ENCODE data around the gene SETD5. TPM values are rescaled to one million over a fixed set of nuclear protein-coding genes. Genes with fewer than 3 reads are reported as not detected.
A peak's percentile ranks its signal among the peaks of the same experiment; 100 is the strongest.

The SETD5 gene
- total RNA-seq, 1 donor from 2014 or later, result 233 TPM

DNA sequence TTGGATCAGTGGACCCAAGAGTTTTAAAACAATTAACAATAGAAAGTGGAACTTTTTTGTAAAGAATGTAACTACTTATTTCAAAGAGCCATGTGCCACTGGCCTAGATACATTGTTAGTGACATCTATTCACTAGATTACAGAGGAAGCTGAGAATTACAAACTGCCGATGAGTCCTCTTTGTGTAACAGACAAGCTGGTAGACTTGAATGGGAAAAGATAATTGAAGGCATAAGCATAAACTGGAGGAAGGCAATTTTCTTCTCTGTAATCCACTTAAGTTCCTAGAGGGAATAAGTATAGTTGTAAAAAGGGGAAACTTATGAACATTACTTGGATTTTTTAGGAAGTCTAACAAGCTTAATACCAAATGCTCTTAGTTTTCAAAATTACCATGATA lies 19.4 kb upstream of the SETD5 start:
- H3K4me3 Mint-ChIP-seq (ENCODE audit: low read depth), result no peak overlapping the region
- DNase-seq (ENCODE audit: low spot score, unreplicated experiment), result no peak
- TF ChIP-seq, protein P1, sequence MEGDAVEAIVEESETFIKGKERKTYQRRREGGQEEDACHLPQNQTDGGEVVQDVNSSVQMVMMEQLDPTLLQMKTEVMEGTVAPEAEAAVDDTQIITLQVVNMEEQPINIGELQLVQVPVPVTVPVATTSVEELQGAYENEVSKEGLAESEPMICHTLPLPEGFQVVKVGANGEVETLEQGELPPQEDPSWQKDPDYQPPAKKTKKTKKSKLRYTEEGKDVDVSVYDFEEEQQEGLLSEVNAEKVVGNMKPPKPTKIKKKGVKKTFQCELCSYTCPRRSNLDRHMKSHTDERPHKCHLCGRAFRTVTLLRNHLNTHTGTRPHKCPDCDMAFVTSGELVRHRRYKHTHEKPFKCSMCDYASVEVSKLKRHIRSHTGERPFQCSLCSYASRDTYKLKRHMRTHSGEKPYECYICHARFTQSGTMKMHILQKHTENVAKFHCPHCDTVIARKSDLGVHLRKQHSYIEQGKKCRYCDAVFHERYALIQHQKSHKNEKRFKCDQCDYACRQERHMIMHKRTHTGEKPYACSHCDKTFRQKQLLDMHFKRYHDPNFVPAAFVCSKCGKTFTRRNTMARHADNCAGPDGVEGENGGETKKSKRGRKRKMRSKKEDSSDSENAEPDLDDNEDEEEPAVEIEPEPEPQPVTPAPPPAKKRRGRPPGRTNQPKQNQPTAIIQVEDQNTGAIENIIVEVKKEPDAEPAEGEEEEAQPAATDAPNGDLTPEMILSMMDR (IDR thresholded peaks at IDR 0.05; ENCODE audit: unreplicated experiment), result no peak
- no peaks in the 10 kb centered on the region for H3K4me1 Mint-ChIP-seq (ENCODE audit: low read depth)
- peaks cover 41% of the 10 kb centered on the region for H3K36me3 Mint-ChIP-seq (ENCODE audit: insufficient read depth)
- no peak overlapping the region for H3K27ac Mint-ChIP-seq
- H3K9me3 Mint-ChIP-seq (ENCODE audit: low read depth), result no peaks in the 10 kb centered on the region
- H3K27me3 Mint-ChIP-seq, result no peaks in the 10 kb centered on the region

DNA sequence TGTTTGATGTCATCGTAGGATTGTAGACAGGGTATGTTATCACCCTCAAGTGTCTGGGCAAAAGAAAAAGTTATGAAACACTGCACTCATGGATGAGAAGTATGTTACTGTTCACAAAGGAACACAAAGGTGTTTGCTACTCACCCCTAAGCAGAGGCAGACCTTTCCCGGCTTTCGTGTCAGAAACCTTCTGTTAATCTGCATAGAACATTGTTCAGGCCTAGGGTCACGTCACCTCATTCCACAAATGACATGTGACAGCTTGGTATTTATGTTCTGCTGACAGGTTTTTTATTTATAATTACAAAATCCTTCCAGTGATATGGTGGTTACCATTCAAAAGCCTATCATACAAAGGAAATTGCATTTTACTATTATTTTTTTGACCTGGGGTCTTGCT lies 18.1 kb upstream of the SETD5 start:
- TF ChIP-seq, protein P1 (IDR thresholded peaks at IDR 0.05; ENCODE audit: unreplicated experiment), result no peak
- peaks cover 2% of the 10 kb centered on the region for H3K4me1 Mint-ChIP-seq (ENCODE audit: low read depth)
- peak overlapping the region; percentile 84 for H3K27ac Mint-ChIP-seq
- no peak for DNase-seq (ENCODE audit: low spot score, unreplicated experiment)
- H3K9me3 Mint-ChIP-seq (ENCODE audit: low read depth), result no peaks in the 10 kb centered on the region
- H3K27me3 Mint-ChIP-seq, result no peaks in the 10 kb centered on the region
- H3K4me3 Mint-ChIP-seq (ENCODE audit: low read depth), result no peak overlapping the region
- peaks cover 41% of the 10 kb centered on the region for H3K36me3 Mint-ChIP-seq (ENCODE audit: insufficient read depth)

DNA sequence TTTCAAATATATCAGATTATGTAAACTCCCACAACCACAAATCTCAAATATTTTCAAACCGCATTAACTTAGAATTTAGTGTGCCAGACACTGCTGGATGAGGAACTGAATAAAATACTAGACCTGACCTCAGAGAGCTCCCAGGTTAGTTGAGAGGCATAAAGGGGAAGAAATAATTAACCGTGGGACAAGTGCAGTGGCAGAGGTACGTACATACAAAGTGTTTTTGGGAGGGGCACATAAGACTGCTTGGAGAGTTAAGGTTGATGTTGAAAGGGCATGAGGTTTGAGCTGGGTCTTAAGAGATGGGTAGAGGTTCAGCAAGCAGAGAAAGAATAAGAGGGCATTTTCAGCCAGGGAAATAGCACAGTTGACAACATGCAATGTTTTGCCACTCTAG lies 17.4 kb upstream of the SETD5 start:
- no peak for DNase-seq (ENCODE audit: low spot score, unreplicated experiment)
- Mint-ChIP-seq H3K36me3 (ENCODE audit: insufficient read depth) (peaks cover 39% of the 10 kb centered on the region), H3K4me1 (ENCODE audit: low read depth) (peaks cover 5% of the 10 kb centered on the region), H3K9me3 (ENCODE audit: low read depth) (no peaks in the 10 kb centered on the region), H3K4me3 (ENCODE audit: low read depth) (no peak overlapping the region), H3K27ac (peak overlapping the region; percentile 84), H3K27me3 (no peaks in the 10 kb centered on the region)
- TF ChIP-seq, protein P1 (IDR thresholded peaks at IDR 0.05; ENCODE audit: unreplicated experiment), result no peak

DNA sequence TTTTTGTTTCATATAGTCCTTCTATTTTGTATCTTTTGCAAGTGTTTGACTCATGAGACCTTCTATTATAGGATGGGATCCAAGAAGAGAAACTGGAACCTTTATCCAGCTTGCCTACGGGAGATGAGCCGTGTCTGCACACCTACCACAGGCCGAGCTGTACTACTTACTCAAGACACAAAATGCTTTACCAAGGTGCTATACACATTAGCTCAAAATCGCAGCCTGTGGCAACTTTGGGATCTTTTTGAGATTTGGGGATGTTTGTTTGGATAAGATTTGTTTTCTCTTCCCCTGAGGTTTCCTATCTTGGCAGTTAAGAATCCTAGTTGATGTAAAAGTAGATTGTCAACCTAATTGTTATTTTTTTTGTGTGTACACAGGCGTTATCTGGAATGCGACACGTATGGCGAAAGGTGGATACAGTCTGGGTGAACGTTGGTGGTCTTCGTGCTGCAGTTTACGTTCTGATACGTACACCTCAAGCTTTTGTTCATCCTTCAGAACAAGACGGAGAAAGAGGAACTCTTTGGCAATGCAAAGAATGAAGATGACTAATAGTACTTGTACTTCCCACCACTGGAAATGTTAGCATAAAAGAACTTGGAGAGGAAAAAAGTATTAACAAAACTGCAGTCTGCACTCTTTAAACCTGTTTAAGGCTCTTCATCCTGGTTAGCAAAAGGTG lies 13.1 kb upstream of the SETD5 start:
- H3K36me3 Mint-ChIP-seq (ENCODE audit: insufficient read depth), result peaks cover 29% of the 10 kb centered on the region
- peaks cover 7% of the 10 kb centered on the region for H3K4me1 Mint-ChIP-seq (ENCODE audit: low read depth)
- H3K4me3 Mint-ChIP-seq (ENCODE audit: low read depth), result no peak overlapping the region
- H3K9me3 Mint-ChIP-seq (ENCODE audit: low read depth), result no peaks in the 10 kb centered on the region
- H3K27me3 Mint-ChIP-seq, result no peaks in the 10 kb centered on the region
- H3K27ac Mint-ChIP-seq, result peak overlapping the region; percentile 93
- TF ChIP-seq, protein P1 (IDR thresholded peaks at IDR 0.05; ENCODE audit: unreplicated experiment), result no peak
- no peak for DNase-seq (ENCODE audit: low spot score, unreplicated experiment)

DNA sequence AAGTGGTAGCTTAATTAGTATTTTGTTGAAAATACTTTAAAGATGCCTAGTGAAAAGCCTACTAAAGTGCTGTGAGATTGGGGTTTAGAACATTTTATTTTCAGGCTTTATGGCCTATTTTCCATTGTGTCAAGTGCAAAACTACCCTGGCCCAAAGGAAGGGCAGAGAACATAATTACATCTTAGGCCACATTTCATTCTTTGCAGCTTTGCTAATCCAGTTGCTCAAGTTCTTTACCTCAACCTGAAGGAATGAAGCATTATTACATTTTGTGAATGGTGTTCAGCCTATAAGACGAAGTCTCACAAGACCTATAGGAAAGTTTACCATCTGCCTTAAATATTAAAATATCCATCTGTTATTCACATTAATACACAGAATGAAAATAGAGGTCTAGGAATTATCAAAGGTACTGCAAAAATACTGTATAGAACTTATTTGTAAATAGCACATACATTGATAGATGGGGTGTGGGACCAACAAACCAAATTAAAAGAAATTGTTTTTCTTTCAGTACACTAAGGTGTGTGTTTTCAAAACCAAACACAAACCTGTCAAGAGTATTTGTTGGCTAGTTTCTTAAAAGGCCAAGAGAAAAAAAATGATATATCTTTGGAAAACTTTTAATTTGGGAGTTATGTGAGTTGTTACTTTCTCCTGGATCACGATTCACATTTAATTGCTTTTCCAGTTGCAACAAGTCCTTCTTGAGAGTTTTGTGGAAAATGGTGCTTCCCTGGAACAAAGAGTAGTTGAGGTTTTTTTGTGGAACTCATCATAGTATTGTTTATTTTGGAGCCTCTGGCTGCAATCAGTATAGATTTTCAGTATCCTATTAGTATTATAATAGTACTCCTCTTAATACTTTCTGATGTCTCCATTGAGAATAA lies 12.0 kb upstream of the SETD5 start:
- Mint-ChIP-seq H3K4me3 (ENCODE audit: low read depth) (no peak overlapping the region), H3K27me3 (no peaks in the 10 kb centered on the region), H3K36me3 (ENCODE audit: insufficient read depth) (peaks cover 29% of the 10 kb centered on the region), H3K4me1 (ENCODE audit: low read depth) (peaks cover 7% of the 10 kb centered on the region), H3K9me3 (ENCODE audit: low read depth) (no peaks in the 10 kb centered on the region), H3K27ac (peak overlapping the region; percentile 93)
- DNase-seq (ENCODE audit: low spot score, unreplicated experiment), result no peak
- TF ChIP-seq, protein P1 (IDR thresholded peaks at IDR 0.05; ENCODE audit: unreplicated experiment), result no peak

Data from progenitor cell of endocrine pancreas (in vitro differentiated cells).